K562 treated with DMSO at 1 percent for 12 hours (cell line): ENCODE data around the gene TMEM94. TPM values are rescaled to one million over a fixed set of nuclear protein-coding genes. Genes with fewer than 3 reads are reported as not detected.

Source experiments
- total RNA-seq: library from RNA; unstranded; fragments of 300-600 nt; gene quantifications from 2 replicates; pipeline ENCODE4 v1.2.3, GENCODE V29; 2022; ENCODE audit not compliant: insufficient read depth

TMEM94 gene
- 27.0 and 43.8 TPM in 2 replicates for total RNA-seq

DNA sequence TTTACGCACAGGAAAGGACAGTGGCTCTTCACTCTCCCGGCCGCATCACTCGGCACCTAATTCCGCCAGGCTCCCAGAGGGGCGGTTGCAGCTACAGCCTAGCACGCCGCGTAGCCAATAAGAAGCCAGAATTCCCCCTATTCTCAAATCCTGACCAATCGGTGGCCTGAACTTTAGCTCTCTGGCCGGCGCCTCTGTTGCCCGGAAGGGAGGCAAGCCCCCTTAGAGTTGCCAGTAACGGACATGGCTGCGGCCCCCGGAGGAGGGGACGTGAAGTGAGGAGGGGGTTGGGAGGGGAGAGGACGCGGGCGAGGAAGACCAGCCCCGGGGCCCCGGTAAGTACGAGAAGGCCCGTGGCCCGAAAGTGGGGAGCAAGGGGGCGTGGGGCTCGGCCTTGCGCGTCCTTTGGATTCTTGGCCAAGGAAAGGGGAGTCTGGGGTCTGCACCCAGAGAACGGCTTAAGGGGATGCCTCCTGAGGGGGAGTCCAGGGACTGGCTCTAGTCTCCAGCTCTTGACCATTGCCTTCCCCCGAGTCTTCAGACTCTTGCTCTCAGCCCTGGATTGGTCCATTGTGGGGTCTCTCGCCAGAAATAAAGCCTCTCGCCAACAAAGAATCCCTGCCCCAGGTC is at the start of gene TMEM94:
Gene TMEM94 (plus strand): TSS at position 219 of the 630 bp plus-strand sequence. CDS start 15,271 bp downstream, outside the sequence.

DNA sequence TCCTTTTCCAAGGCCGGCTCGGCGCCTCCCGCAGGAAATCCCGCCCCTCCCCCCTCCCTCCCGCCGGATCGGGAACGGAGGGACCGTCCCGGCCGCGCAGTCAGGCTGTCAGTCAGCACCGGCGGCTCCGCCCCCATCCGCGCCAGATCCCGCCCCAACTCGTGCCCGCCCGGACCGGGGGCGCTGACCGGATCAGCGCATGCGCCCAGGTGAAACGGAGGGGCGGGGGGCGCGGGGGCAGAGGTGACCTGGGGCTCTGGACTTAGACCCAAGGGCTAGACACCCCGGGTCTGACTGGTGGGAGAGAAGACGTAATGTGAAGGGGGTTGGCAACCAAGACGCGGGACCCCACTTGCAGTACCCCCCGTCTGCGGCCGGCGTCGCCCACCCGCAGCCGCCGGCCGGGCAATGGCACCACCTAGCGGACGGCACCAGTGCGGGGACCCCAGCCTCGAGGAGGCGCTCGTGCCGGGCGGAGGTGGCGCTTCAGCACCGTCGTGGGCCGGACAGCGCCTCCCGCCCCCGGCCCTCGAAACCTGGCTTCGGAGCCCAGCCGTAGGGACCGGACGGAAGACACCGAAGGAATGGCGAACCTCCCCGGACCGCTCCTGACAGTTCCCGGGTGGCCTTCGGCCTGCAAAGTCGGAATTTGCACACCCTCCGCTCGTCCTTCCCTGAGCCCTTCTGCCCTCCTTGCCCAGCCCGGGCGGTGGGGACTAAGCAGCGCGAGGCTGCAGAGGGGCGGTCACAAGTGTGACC is 59.2 kb downstream of the TMEM94 start, which contains the start of gene CASKIN2:
Gene CASKIN2 (minus strand): TSS at position 42 of the 759 bp plus-strand sequence. CDS start 1,733 bp downstream, outside the sequence.

DNA sequence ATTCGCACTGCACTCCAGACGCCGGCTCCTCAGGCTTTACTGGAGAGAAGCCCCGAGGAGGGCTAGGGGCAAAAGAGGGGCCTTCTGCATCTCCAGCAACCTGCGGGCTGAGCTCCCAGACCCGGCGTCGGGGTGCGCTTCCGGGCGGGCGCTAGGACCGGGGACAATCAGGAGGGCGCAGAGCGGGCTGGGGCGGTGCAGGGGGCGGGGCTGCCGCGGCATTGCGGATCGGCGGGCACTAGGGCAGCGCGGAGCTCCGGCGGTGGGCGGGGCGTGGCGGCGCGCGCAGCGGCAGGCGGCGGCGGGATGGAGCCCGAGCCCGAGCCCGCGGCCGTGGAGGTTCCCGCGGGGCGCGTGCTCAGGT is 59.8 kb downstream of the TMEM94 start, which contains the start of gene TSEN54:
Gene TSEN54 (plus strand): TSS at position 274 of the 364 bp plus-strand sequence. CDS start 33 bp downstream, at position 307.

DNA sequence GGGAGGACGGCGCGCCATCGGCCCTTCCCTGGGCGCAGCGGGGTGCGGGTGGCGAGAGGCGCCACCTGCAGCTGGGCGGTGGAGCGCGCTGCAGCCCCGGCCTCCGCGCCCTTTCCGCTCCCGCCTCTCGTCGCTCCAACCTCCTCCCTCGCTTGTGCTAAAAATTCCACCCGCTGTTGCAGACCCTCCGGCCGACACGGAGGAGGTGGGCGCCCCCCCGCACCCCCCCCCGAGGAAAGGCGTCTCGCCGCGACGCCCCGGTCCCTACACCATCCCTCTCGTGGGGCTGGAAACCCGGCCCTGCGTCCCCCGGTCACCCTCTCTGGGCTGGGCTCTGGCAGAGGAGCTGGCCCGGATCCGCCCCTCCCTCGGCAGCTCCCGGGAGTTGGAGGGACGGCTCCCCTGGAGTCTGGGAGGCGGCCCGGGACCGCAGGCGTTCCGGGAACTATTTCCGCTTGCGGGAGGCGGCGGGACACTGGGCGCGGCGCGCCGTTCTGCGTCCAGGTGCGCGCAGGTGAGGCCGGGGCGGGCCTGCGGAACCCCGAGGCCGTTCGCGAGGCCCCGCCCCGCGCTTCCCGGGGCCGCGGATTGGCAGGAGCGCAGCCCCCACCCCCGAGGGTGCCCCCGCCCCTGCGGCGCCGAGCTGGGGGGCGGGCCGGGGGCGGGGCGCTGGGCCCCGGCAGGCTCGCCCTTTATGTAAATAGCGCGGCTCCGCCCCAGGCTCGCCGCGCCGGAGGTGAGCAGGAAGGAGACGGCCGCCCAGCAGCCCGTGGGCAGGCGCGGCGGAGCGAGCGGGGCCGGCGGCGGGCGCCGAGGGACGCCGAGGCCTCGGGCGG is 68.8 kb downstream of the TMEM94 start, which contains the start of gene LLGL2:
Gene LLGL2 (plus strand): TSS at position 728 of the 836 bp plus-strand sequence. CDS start 17,730 bp downstream, outside the sequence.

Other genes starting within 250 kb of the TMEM94 start
- 27.0 and 59.2 TPM in 2 replicates for gene GGA3, start 195.0 kb upstream of the TMEM94 start, total RNA-seq
- 49.9 and 63.4 TPM in 2 replicates for gene MRPS7, start 194.8 kb upstream of the TMEM94 start, total RNA-seq
- gene MIF4GD, start 185.4 kb upstream of the TMEM94 start, total RNA-seq = 56.2 and 62.1 TPM in 2 replicates
- gene SLC25A19, start 167.2 kb upstream of the TMEM94 start, total RNA-seq = 23.4 and 29.5 TPM in 2 replicates
- gene GRB2, start 51.0 kb upstream of the TMEM94 start, total RNA-seq = 74.1 and 115 TPM in 2 replicates
- gene CASKIN2, start 58.9 kb downstream of the TMEM94 start, total RNA-seq = 3.5 and 6.5 TPM in 2 replicates
- 32.7 and 48.8 TPM in 2 replicates for gene TSEN54, start 59.9 kb downstream of the TMEM94 start, total RNA-seq
- gene LLGL2, start 69.1 kb downstream of the TMEM94 start, total RNA-seq = 20.9 and 40.9 TPM in 2 replicates
- 0.31 and 3.8 TPM in 2 replicates for gene MYO15B, start 131.2 kb downstream of the TMEM94 start, total RNA-seq
- 1.3 TPM in 1 of 2 replicates, not detected in the other for gene SMIM5, start 176.8 kb downstream of the TMEM94 start, total RNA-seq
- 17.5 and 25.8 TPM in 2 replicates for gene RECQL5, start 210.5 kb downstream of the TMEM94 start, total RNA-seq
- gene SAP30BP, start 210.7 kb downstream of the TMEM94 start, total RNA-seq = 55.4 and 61.6 TPM in 2 replicates